Gastroesophageal sphincter (tissue), 3 donors: ENCODE measurements around the gene SCARB1.

Experiments
- EP300 ChIP-seq: sonication (generic); formaldehyde crosslinking; IDR thresholded peaks from one replicate; pipeline ENCODE4 v1.6.1; 2017; ENCODE audit warnings: antibody characterized with exemption, mild to moderate bottlenecking
- POLR2A ChIP-seq, 2 donors: fragments of 450-650 bp; IDR thresholded peaks; one replicate each; pipeline ENCODE4 v1.6.1; 2017; ENCODE audit warnings: antibody characterized with exemption in 2 of 2, mild to moderate bottlenecking in 2 of 2, moderate library complexity in 1 of 2
- TF ChIP-seq, protein P1 (sequence below), 4 experiments: fragments of 200-600 bp in 2 of 4; fragments of 450-650 bp in 2 of 4; sonication (generic) in 1 of 4; IDR thresholded peaks; one replicate each; pipeline ENCODE4 v1.5.1; 2017 to 2019; ENCODE audit warnings: antibody characterized with exemption in 4 of 4, mild to moderate bottlenecking in 2 of 4, moderate library complexity in 2 of 4

DNA sequence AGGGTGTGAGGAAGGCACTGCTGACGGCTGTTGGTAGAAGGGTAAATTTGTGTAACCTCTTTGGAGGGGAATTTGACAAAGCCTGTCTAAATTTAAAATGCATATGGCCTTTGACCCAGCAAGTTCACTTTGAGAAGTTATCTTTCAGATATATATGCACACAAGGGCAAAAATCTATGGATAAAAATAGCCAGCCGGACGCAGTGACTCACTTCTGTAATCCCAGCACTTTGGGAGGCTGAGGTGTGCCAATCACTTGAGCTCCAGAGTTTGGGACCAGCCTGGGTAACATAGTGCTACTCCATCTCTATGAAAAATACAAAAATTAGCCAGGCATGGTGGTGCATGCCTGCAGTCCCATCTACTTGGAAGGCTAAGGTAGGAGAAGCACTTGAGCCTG lies 37.3 kb upstream of the SCARB1 start:
- TF ChIP-seq, protein P1, sequence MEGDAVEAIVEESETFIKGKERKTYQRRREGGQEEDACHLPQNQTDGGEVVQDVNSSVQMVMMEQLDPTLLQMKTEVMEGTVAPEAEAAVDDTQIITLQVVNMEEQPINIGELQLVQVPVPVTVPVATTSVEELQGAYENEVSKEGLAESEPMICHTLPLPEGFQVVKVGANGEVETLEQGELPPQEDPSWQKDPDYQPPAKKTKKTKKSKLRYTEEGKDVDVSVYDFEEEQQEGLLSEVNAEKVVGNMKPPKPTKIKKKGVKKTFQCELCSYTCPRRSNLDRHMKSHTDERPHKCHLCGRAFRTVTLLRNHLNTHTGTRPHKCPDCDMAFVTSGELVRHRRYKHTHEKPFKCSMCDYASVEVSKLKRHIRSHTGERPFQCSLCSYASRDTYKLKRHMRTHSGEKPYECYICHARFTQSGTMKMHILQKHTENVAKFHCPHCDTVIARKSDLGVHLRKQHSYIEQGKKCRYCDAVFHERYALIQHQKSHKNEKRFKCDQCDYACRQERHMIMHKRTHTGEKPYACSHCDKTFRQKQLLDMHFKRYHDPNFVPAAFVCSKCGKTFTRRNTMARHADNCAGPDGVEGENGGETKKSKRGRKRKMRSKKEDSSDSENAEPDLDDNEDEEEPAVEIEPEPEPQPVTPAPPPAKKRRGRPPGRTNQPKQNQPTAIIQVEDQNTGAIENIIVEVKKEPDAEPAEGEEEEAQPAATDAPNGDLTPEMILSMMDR (IDR thresholded peaks at IDR 0.05) = no peak
- TF ChIP-seq POLR2A (IDR thresholded peaks at IDR 0.05) (no peak), EP300 (no peak)
